HepG2 (cell line): ENCODE data around the gene MARCHF9. TPM values are rescaled to one million over a fixed set of nuclear protein-coding genes. Genes with fewer than 3 reads are reported as not detected.

ENCODE experiments used
- ARID5B ChIP-seq: IDR thresholded peaks from 2 replicates; pipeline ENCODE4 v1.4.0; 2020; ENCODE audit warnings: mild to moderate bottlenecking, missing genetic modification reagents
- ATF5 ChIP-seq: sonication (generic); formaldehyde crosslinking; IDR thresholded peaks from 2 replicates; pipeline ENCODE4 v1.4.0; 2020; ENCODE audit warnings: mild to moderate bottlenecking, low read depth, missing genetic modification reagents
- BRCA1 ChIP-seq: sonication (generic); formaldehyde crosslinking; IDR thresholded peaks from 2 replicates; pipeline ENCODE4 v1.4.0; 2020; ENCODE audit warnings: missing genetic modification reagents
- GTF2F1 ChIP-seq: fragments of 150-350 bp; IDR thresholded peaks from 2 replicates; pipeline ENCODE4 v1.6.1; 2014; ENCODE audit warnings: low read length
- MAFF ChIP-seq: IDR thresholded peaks from 2 replicates; pipeline ENCODE4 v1.6.1; 2011; ENCODE audit warnings: low read depth, low read length, improper control_type of control experiment
- MED8 ChIP-seq: sonication (generic); formaldehyde crosslinking; IDR thresholded peaks from 2 replicates; pipeline ENCODE4 v1.8.1; 2023; ENCODE audit warnings: mild to moderate bottlenecking, missing genetic modification reagents; ENCODE audit not compliant: insufficient replicate concordance
- MTA1 ChIP-seq: sonication (generic); formaldehyde crosslinking; IDR thresholded peaks from 2 replicates; pipeline ENCODE4 v1.4.0; 2020; ENCODE audit warnings: missing genetic modification reagents, mild to moderate bottlenecking, borderline replicate concordance
- MYNN ChIP-seq: sonication (generic); formaldehyde crosslinking; IDR thresholded peaks from 2 replicates; pipeline ENCODE4 v1.4.0; 2020; ENCODE audit warnings: mild to moderate bottlenecking, low read depth, missing genetic modification reagents
- NFE2 ChIP-seq: sonication (generic); formaldehyde crosslinking; IDR thresholded peaks from 2 replicates; pipeline ENCODE4 v1.4.0; 2020; ENCODE audit warnings: missing genetic modification reagents
- NFYB ChIP-seq: sonication (generic); formaldehyde crosslinking; IDR thresholded peaks from 2 replicates; pipeline ENCODE4 v1.4.0; 2020; ENCODE audit warnings: missing genetic modification reagents
- PAWR ChIP-seq: sonication (generic); formaldehyde crosslinking; IDR thresholded peaks from 2 replicates; pipeline ENCODE4 v1.4.0; 2020; ENCODE audit warnings: missing genetic modification reagents, mild to moderate bottlenecking, borderline replicate concordance
- PLSCR1 ChIP-seq: sonication (generic); formaldehyde crosslinking; IDR thresholded peaks from 2 replicates; pipeline ENCODE4 v1.5.0; 2020; ENCODE audit warnings: missing genetic modification reagents, mild to moderate bottlenecking, borderline replicate concordance
- SKIL ChIP-seq: sonication (generic); formaldehyde crosslinking; IDR thresholded peaks from 2 replicates; pipeline ENCODE4 v1.8.0; 2022; ENCODE audit warnings: missing genetic modification reagents, mild to moderate bottlenecking, moderate library complexity, borderline replicate concordance
- TEAD3 ChIP-seq: optimal IDR thresholded peaks from 2 replicates; pipeline ENCODE3; 2016; ENCODE audit warnings: borderline replicate concordance
- TOPORS ChIP-seq: sonication (generic); formaldehyde crosslinking; IDR thresholded peaks from 2 replicates; pipeline ENCODE4 v1.8.0; 2023; ENCODE audit warnings: mild to moderate bottlenecking, missing genetic modification reagents
- ZBTB2 ChIP-seq: sonication (generic); formaldehyde crosslinking; IDR thresholded peaks from 2 replicates; pipeline ENCODE4 v1.8.0; 2022; ENCODE audit warnings: low read depth, missing genetic modification reagents
- ZNF275 ChIP-seq: sonication (generic); formaldehyde crosslinking; IDR thresholded peaks from 2 replicates; pipeline ENCODE4 v1.8.0; 2022; ENCODE audit warnings: missing genetic modification reagents, mild to moderate bottlenecking, inconsistent platforms, borderline replicate concordance
- ZNF296 ChIP-seq: sonication (generic); formaldehyde crosslinking; conservative IDR thresholded peaks from 2 replicates; pipeline ENCODE4 v1.5.0; 2020; ENCODE audit warnings: mild to moderate bottlenecking, missing genetic modification reagents
- ZNF557 ChIP-seq: sonication (generic); formaldehyde crosslinking; IDR thresholded peaks from 2 replicates; pipeline ENCODE4 v1.4.0; 2020; ENCODE audit warnings: missing genetic modification reagents
- polyA plus RNA-seq, 8 experiments: library from polyadenylated mRNA; depleted of rRNA in 3 of 8; stranded (reverse) in 7 of 8; unstranded in 1 of 8; fragments of >200 nt; fragmentation: Illumina TruSeq in 4 of 8; extraction: Trizol in 4 of 8; gene quantifications; 2 replicates each; pipeline versions ENCODE4 v1.2.1 to v1.2.3, GENCODE V29; 2011 to 2016; ENCODE audit warnings: low read depth in 4 of 8, missing spikeins in 1 of 8, mixed read lengths in 1 of 8; ENCODE audit not compliant: insufficient read depth in 1 of 8
- total RNA-seq, 5 experiments: library from RNA; depleted of rRNA; stranded (reverse); fragments of >200 nt; fragmentation: Illumina TruSeq; extraction: Trizol; gene quantifications; 2 replicates each; pipeline ENCODE4 v1.2.3, GENCODE V29; 2016; ENCODE audit warnings: low read depth in 1 of 5

MARCHF9 gene
- total and polyA plus RNA-seq, 2 of the 13 experiments (the other 11 are each of a cell fraction or from before 2014, with no cell fraction given) = 5.7 to 9.6 TPM

- TF ChIP-seq ZNF557 (CRISPR knock-in tag) = no peak
- TF ChIP-seq PAWR (CRISPR knock-in tag) = no peak
- TF ChIP-seq NFYB = peak; percentile 96
- no peak for TF ChIP-seq ATF5 (CRISPR knock-in tag)
- TF ChIP-seq NFE2 (CRISPR knock-in tag) = no peak
- TF ChIP-seq ZBTB2 = no peak
- no peak for TF ChIP-seq PLSCR1 (CRISPR knock-in tag)
- TF ChIP-seq TOPORS = no peak
- no peak for TF ChIP-seq MYNN (CRISPR knock-in tag)
- no peak for TF ChIP-seq MED8 (CRISPR knock-in tag)
- TF ChIP-seq ARID5B (CRISPR knock-in tag) = peak; percentile 5; the same call in 1 of the 2 replicates
- TF ChIP-seq TEAD3 (CRISPR knock-in tag) = no peak
- TF ChIP-seq MTA1 (CRISPR knock-in tag) = no peak
- peak; percentile 53; the same call in 1 of the 2 replicates for TF ChIP-seq GTF2F1
- TF ChIP-seq ZNF275 (CRISPR knock-in tag) = no peak
- TF ChIP-seq SKIL (CRISPR knock-in tag) = no peak
- no peak for TF ChIP-seq ZNF296 (CRISPR knock-in tag)
- no peak for TF ChIP-seq BRCA1
- TF ChIP-seq MAFF = no peak
These were observed 10.0 kb upstream of the MARCHF9 start, which contains the start of gene TSPAN31 (continued) for GRCh38 chr12:57744777-57745484.
